Kidney tubule cell (primary cell): ENCODE results near the gene KRTAP19-3.
A peak's percentile ranks its signal among the peaks of the same experiment; 100 is the strongest.
"Not testable (repeated sequence)": the region's sequence is repeated elsewhere in the genome, so short reads cannot be mapped to it uniquely, and the experiment has no call there.

ENCODE experiments used
- DNase-seq: peaks from one replicate; pipeline ENCODE4 v3.0.0-alpha.2; 2018; ENCODE audit warnings: low spot score

KRTAP19-3 gene

GRCh38 chr21:30491963-30492428 lies at the start of gene KRTAP19-3:
TSS of gene KRTAP19-3 (minus strand) at chr21:30492013. CDS start at chr21:30491957, 56 bp downstream.
- DNase-seq: no peak

GRCh38 chr21:30518876-30519275 lies 27.1 kb upstream of the KRTAP19-3 start:
- peak; percentile 2 for DNase-seq

GRCh38 chr21:30515681-30516080 lies 23.9 kb upstream of the KRTAP19-3 start:
- DNase-seq: no peak

- not testable (repeated sequence) for DNase-seq
These were observed 13.9 kb upstream of the KRTAP19-3 start for GRCh38 chr21:30505621-30506205.

- no peak for DNase-seq
These were observed 10.2 kb upstream of the KRTAP19-3 start, which contains the start of gene KRTAP19-5 for GRCh38 chr21:30502041-30502440. TSS of gene KRTAP19-5 (minus strand) at chr21:30502141. CDS start at chr21:30502090, 51 bp downstream.

- no peak for DNase-seq
These were observed 5.3 kb upstream of the KRTAP19-3 start, which contains the start of gene KRTAP19-4 for GRCh38 chr21:30497065-30497464. TSS of gene KRTAP19-4 (minus strand) at chr21:30497165. CDS start at chr21:30497110, 55 bp downstream.

GRCh38 chr21:30487336-30487735 lies 4.5 kb downstream of the KRTAP19-3 start, which contains the start of gene KRTAP19-2:
TSS of gene KRTAP19-2 (minus strand) at chr21:30487436. CDS start at chr21:30487348, 88 bp downstream.
- DNase-seq: no peak

- no peak for DNase-seq
These were observed 5.6 kb downstream of the KRTAP19-3 start for GRCh38 chr21:30486180-30486579.

GRCh38 chr21:30482130-30482529 lies 9.7 kb downstream of the KRTAP19-3 start:
- DNase-seq: no peak

GRCh38 chr21:30480145-30480544 lies 11.7 kb downstream of the KRTAP19-3 start, which contains the start of gene KRTAP19-1:
TSS of gene KRTAP19-1 (minus strand) at chr21:30480367. CDS start at chr21:30480317, 50 bp downstream.
- no peak for DNase-seq

GRCh38 chr21:30479259-30479658 lies 12.6 kb downstream of the KRTAP19-3 start:
- no peak for DNase-seq

GRCh38 chr21:30478004-30478403 lies 13.8 kb downstream of the KRTAP19-3 start:
- no peak for DNase-seq

- DNase-seq: no peak
These were observed 22.7 kb downstream of the KRTAP19-3 start for GRCh38 chr21:30468900-30469714.

GRCh38 chr21:30463713-30464112 lies 28.1 kb downstream of the KRTAP19-3 start:
- DNase-seq: peak; percentile 5

- DNase-seq: no peak
These were observed 43.3 kb downstream of the KRTAP19-3 start for GRCh38 chr21:30448514-30448913.

- no peak for DNase-seq
These were observed 44.8 kb downstream of the KRTAP19-3 start for GRCh38 chr21:30447056-30447455.

GRCh38 chr21:30444204-30444603 lies 47.6 kb downstream of the KRTAP19-3 start:
- no peak for DNase-seq

- DNase-seq: no peak
These were observed 48.6 kb downstream of the KRTAP19-3 start for GRCh38 chr21:30443226-30443625.
